ENCODE data around the gene YLPM1.

YLPM1 gene

GRCh38 chr14:74793506-74794155, 30.5 kb downstream of the YLPM1 start:
- no peak for DNase-seq
- H3K4me3 ChIP-seq (ENCODE audit: low read depth, low read length): no peak overlapping the region
- no peaks in the 10 kb centered on the region for H3K9me3 ChIP-seq (ENCODE audit: severe bottlenecking)
- TF ChIP-seq CTCF (IDR thresholded peaks at IDR 0.05; ENCODE audit: low read depth, low read length): no peak
- H3K27ac ChIP-seq: no peak overlapping the region
- peaks cover 39% of the 10 kb centered on the region for H3K36me3 ChIP-seq
- no peaks in the 10 kb centered on the region for H3K27me3 ChIP-seq (ENCODE audit: insufficient read depth, low read depth, severe bottlenecking)

GRCh38 chr14:74794947-74795346, 31.8 kb downstream of the YLPM1 start:
- no peaks in the 10 kb centered on the region for H3K27me3 ChIP-seq (ENCODE audit: insufficient read depth, low read depth, severe bottlenecking)
- peaks cover 52% of the 10 kb centered on the region for H3K36me3 ChIP-seq
- H3K4me3 ChIP-seq (ENCODE audit: low read depth, low read length): no peak overlapping the region
- H3K9me3 ChIP-seq (ENCODE audit: severe bottlenecking): no peaks in the 10 kb centered on the region
- H3K27ac ChIP-seq: no peak overlapping the region
- TF ChIP-seq CTCF (IDR thresholded peaks at IDR 0.05; ENCODE audit: low read depth, low read length): no peak
- no peak for DNase-seq

GRCh38 chr14:74799765-74800164, 36.6 kb downstream of the YLPM1 start:
- TF ChIP-seq CTCF (IDR thresholded peaks at IDR 0.05; ENCODE audit: low read depth, low read length): no peak
- Histone ChIP-seq H3K4me3 (ENCODE audit: low read depth, low read length) (no peak overlapping the region), H3K36me3 (peaks cover 77% of the 10 kb centered on the region), H3K9me3 (ENCODE audit: severe bottlenecking) (no peaks in the 10 kb centered on the region), H3K27ac (no peak overlapping the region), H3K27me3 (ENCODE audit: insufficient read depth, low read depth, severe bottlenecking) (no peaks in the 10 kb centered on the region)
- no peak for DNase-seq

- no peak overlapping the region for H3K4me3 ChIP-seq (ENCODE audit: low read depth, low read length)
- H3K27me3 ChIP-seq (ENCODE audit: insufficient read depth, low read depth, severe bottlenecking): no peaks in the 10 kb centered on the region
- H3K36me3 ChIP-seq: peaks cover 71% of the 10 kb centered on the region
- TF ChIP-seq CTCF (IDR thresholded peaks at IDR 0.05; ENCODE audit: low read depth, low read length): no peak
- no peak overlapping the region for H3K27ac ChIP-seq
- H3K9me3 ChIP-seq (ENCODE audit: severe bottlenecking): no peaks in the 10 kb centered on the region
- no peak for DNase-seq
Measured at GRCh38 chr14:74800780-74801179, 37.7 kb downstream of the YLPM1 start.

- no peak for DNase-seq
- Histone ChIP-seq H3K36me3 (peaks cover 71% of the 10 kb centered on the region), H3K27ac (no peak overlapping the region), H3K9me3 (ENCODE audit: severe bottlenecking) (no peaks in the 10 kb centered on the region), H3K27me3 (ENCODE audit: insufficient read depth, low read depth, severe bottlenecking) (no peaks in the 10 kb centered on the region), H3K4me3 (ENCODE audit: low read depth, low read length) (no peak overlapping the region)
- TF ChIP-seq CTCF (IDR thresholded peaks at IDR 0.05; ENCODE audit: low read depth, low read length): no peak
Measured at GRCh38 chr14:74801396-74801795, 38.3 kb downstream of the YLPM1 start.

GRCh38 chr14:74804219-74804825, 41.2 kb downstream of the YLPM1 start:
- Histone ChIP-seq H3K27ac (no peak overlapping the region), H3K9me3 (ENCODE audit: severe bottlenecking) (no peaks in the 10 kb centered on the region), H3K4me3 (ENCODE audit: low read depth, low read length) (no peak overlapping the region), H3K27me3 (ENCODE audit: insufficient read depth, low read depth, severe bottlenecking) (no peaks in the 10 kb centered on the region), H3K36me3 (peaks cover 56% of the 10 kb centered on the region)
- TF ChIP-seq CTCF (IDR thresholded peaks at IDR 0.05; ENCODE audit: low read depth, low read length): no peak
- DNase-seq: no peak
